ENCODE measurements around the gene GPRC5C.
A peak's percentile ranks its signal among the peaks of the same experiment; 100 is the strongest.

Gene GPRC5C

GRCh38 chr17:74430706-74431567 lies 951 bp upstream of the GPRC5C start (continued):
- TF ChIP-seq ZFP37 (tag by site-specific recombination; IDR thresholded peaks at IDR 0.05) (peak; percentile 74; the same call in 1 of the 2 replicates), ZBTB48 (tag by site-specific recombination; IDR thresholded peaks at IDR 0.05) (peak; percentile 82), ZNF175 (tag by site-specific recombination; IDR thresholded peaks at IDR 0.05) (no peak), ZNF280D (tag by site-specific recombination; IDR thresholded peaks at IDR 0.05) (no peak), PRDM10 (tag by site-specific recombination; IDR thresholded peaks at IDR 0.05) (peak; percentile 60), SP3 (tag by site-specific recombination; IDR thresholded peaks at IDR 0.05) (peak; percentile 75), KLF16 (tag by site-specific recombination; IDR thresholded peaks at IDR 0.05) (peak; percentile 53; the same call in 1 of the 2 replicates), ZNF114 (tag by site-specific recombination; IDR thresholded peaks at IDR 0.05) (no peak), ZNF37A (tag by site-specific recombination; IDR thresholded peaks at IDR 0.05) (no peak), ZNF600 (tag by site-specific recombination; IDR thresholded peaks at IDR 0.05) (peak; percentile 61; the same call in 1 of the 2 replicates), ZNF274 (IDR thresholded peaks at IDR 0.05; ENCODE audit: low read length) (no peak), ZNF274 (tag by site-specific recombination; IDR thresholded peaks at IDR 0.05; ENCODE audit: borderline replicate concordance) (no peak), ZNF398 (tag by site-specific recombination; IDR thresholded peaks at IDR 0.05) (peak; percentile 98), ZNF623 (tag by site-specific recombination; IDR thresholded peaks at IDR 0.05) (no peak), ZNF23 (tag by site-specific recombination; IDR thresholded peaks at IDR 0.05; ENCODE audit: borderline replicate concordance) (no peak), ZNF510 (tag by site-specific recombination; IDR thresholded peaks at IDR 0.05; ENCODE audit: insufficient replicate concordance) (no peak), ZNF311 (tag by site-specific recombination; IDR thresholded peaks at IDR 0.05; ENCODE audit: borderline replicate concordance) (no peak), ZNF518A (tag by site-specific recombination; conservative IDR thresholded peaks at IDR 0.05; ENCODE audit: low read depth) (no peak), BCL11A (tag by site-specific recombination; IDR thresholded peaks at IDR 0.05; ENCODE audit: low read depth) (peak; percentile 86; the same call in 1 of the 2 replicates), GLI4 (tag by site-specific recombination; IDR thresholded peaks at IDR 0.05) (0 out of 2 replicates have a peak, but pooled peaks have one; percentile 74), ATF2 (tag by site-specific recombination; IDR thresholded peaks at IDR 0.05; ENCODE audit: low read depth) (no peak), SCRT1 (tag by site-specific recombination; IDR thresholded peaks at IDR 0.05; ENCODE audit: borderline replicate concordance) (no peak), KLF1 (tag by site-specific recombination; IDR thresholded peaks at IDR 0.05) (peak; percentile 98)
